AG04449 (cell line): ENCODE measurements around the gene IFRD1.
"Not testable (repeated sequence)": the region's sequence is repeated elsewhere in the genome, so short reads cannot be mapped to it uniquely, and the experiment has no call there.

Experiments
- CTCF ChIA-PET: fragments of 350-600 bp; formaldehyde crosslinking; extraction: SDS; loops from one replicate; lab custom pipeline; 2021; ENCODE audit warnings: antibody characterized with exemption; lab: Yijun Ruan, JAX
- POLR2A ChIA-PET: fragments of 400-600, 350-600 bp; formaldehyde crosslinking; extraction: SDS; loops from one replicate; lab custom pipeline; 2020; ENCODE audit warnings: antibody characterized with exemption, inconsistent platforms; lab: Yijun Ruan, JAX
- DNase-seq: peaks from one replicate; pipeline ENCODE4 v3.0.0-alpha.2; 2010; ENCODE audit warnings: low read depth, low spot score
- H3K4me3 ChIP-seq: 2 replicates; pipeline ENCODE4 v1.5.1; 2011; ENCODE audit warnings: low read depth, mild to moderate bottlenecking, control low read depth, low read length
- CTCF ChIP-seq: IDR thresholded peaks from one replicate; pipeline ENCODE4 v1.5.1; 2011; ENCODE audit warnings: mild to moderate bottlenecking, moderate library complexity, low read length, control low read depth, inconsistent platforms; ENCODE audit not compliant: insufficient read depth; ENCODE audit errors: missing control alignments

Gene IFRD1

GRCh38 chr7:112510001-112510742 lies 59.9 kb downstream of the IFRD1 start:
- peak; percentile 34 for DNase-seq
- POLR2A ChIA-PET: interaction anchor here (1.2 kb wide), 1 partner anchor 60 kb away, joined by 3 read pairs; the partner anchor contains the start of gene IFRD1
- no peak for TF ChIP-seq CTCF
- H3K4me3 ChIP-seq: no peak overlapping the region
- CTCF ChIA-PET: interaction anchor here (0.8 to 2.7 kb wide), 9 partner anchors 10 to 774 kb away, joined by 3 to 13 read pairs (median 4); partner anchors contain the start of gene LSMEM1

- POLR2A ChIA-PET: interaction anchor here (1.2 kb wide), 1 partner anchor 61 kb away, joined by 3 read pairs; the partner anchor contains the start of gene IFRD1
- no peak for DNase-seq
- TF ChIP-seq CTCF: no peak
- no peak overlapping the region for H3K4me3 ChIP-seq
- CTCF ChIA-PET: interaction anchor here (0.7 to 2.7 kb wide), 5 partner anchors 11 to 775 kb away, joined by 3 to 13 read pairs (median 4); partner anchors contain the start of gene LSMEM1
These were observed 60.5 kb downstream of the IFRD1 start for GRCh38 chr7:112510743-112511110.

GRCh38 chr7:112511451-112512202 lies 61.4 kb downstream of the IFRD1 start:
- POLR2A ChIA-PET: no interaction called here
- no peak overlapping the region for H3K4me3 ChIP-seq
- CTCF ChIA-PET: interaction anchor here (0.7 to 1.4 kb wide), 2 partner anchors 31 to 476 kb away, joined by 3 to 4 read pairs; partner anchors contain the start of gene LSMEM1

GRCh38 chr7:112512451-112513210 lies 62.4 kb downstream of the IFRD1 start:
- POLR2A ChIA-PET: no interaction called here
- no peak overlapping the region for H3K4me3 ChIP-seq
- CTCF ChIA-PET: no interaction called here
- no peak for DNase-seq
- TF ChIP-seq CTCF: no peak

More at GRCh38 chr7:112511451-112512202, 61.4 kb downstream of the IFRD1 start:
- no peak for DNase-seq
- no peak for TF ChIP-seq CTCF

GRCh38 chr7:112515989-112516388 lies 65.7 kb downstream of the IFRD1 start:
- ChIA-PET POLR2A (no interaction called here), CTCF (interaction anchor here (0.9 to 1.5 kb wide), 2 partner anchors 36 to 383 kb away, joined by 4 to 6 read pairs; partner anchors contain the start of gene LSMEM1)
- TF ChIP-seq CTCF: no peak
- no peak overlapping the region for H3K4me3 ChIP-seq
- DNase-seq: no peak

DNA sequence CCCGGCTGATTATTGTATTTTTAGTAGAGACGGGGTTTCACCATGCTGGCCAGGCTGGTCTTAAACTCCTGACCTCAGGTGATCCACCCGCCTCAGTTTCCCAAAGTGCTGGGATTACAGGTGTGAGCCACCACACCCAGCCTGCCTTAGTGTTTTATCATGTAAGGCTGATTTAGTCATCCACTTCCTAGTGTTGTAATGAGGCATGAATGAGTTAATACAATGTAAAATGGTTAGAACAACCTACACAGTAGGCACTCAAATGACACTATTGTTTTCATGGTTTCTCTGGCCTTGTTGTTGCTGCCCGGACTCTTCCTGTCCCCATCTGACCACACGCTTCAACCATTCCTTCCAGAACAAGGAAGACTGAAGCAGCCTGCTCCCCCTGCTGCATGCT lies 66.2 kb downstream of the IFRD1 start:
- H3K4me3 ChIP-seq, POLR2A ChIA-PET, DNase-seq: not testable (repeated sequence)
- CTCF ChIA-PET: interaction anchor here (1.5 kb wide), 1 partner anchor 36 kb away, joined by 6 read pairs; the partner anchor contains the start of gene LSMEM1
